A673 (cell line): ENCODE measurements around the gene DYNLT2B. TPM values are rescaled to one million over a fixed set of nuclear protein-coding genes. Genes with fewer than 3 reads are reported as not detected.

ENCODE experiments used
- BruUV-seq: library from RNA; stranded (reverse); fragments of 400-500 nt; replicated peaks from 2 replicates; lab custom pipeline; 2021; lab: Mats Ljungman, UMichigan
- CTCF ChIA-PET: fragments of 300-600 bp; sonication (Branson Sonifier 250); formaldehyde crosslinking; loops from one replicate; lab custom pipeline; 2022; ENCODE audit warnings: antibody characterized with exemption; lab: Charles Lee
- POLR2A ChIA-PET: fragments of 300-600 bp; sonication (Branson Sonifier 250); formaldehyde crosslinking; loops from one replicate; lab custom pipeline; 2022; ENCODE audit warnings: antibody characterized with exemption; ENCODE audit not compliant: low non-redundant PET; lab: Charles Lee
- DNase-seq: peaks from one replicate; pipeline ENCODE4 v3.0.0-alpha.2; 2015; ENCODE audit warnings: low spot score
- H3K27ac ChIP-seq: fragments of 200-600 bp; sonication (generic); 2 replicates; pipeline ENCODE4 v1.5.1; 2016; ENCODE audit warnings: mixed run types, low read depth, mild to moderate bottlenecking, mixed read lengths, antibody characterized with exemption, low read length; ENCODE audit not compliant: poor library complexity, severe bottlenecking
- H3K27me3 ChIP-seq: fragments of 200-600 bp; sonication (generic); replicated peaks from 2 replicates; pipeline ENCODE4 v1.6.1; 2017; ENCODE audit warnings: mixed run types, low read depth, mild to moderate bottlenecking, mixed read lengths, antibody characterized with exemption, low read length; ENCODE audit not compliant: insufficient read depth, poor library complexity
- H3K36me3 ChIP-seq: fragments of 200-600 bp; sonication (generic); 2 replicates; pipeline ENCODE4 v1.6.1; 2016; ENCODE audit warnings: mixed run types, mild to moderate bottlenecking, mixed read lengths, antibody characterized with exemption, low read length; ENCODE audit not compliant: insufficient read depth, poor library complexity, severe bottlenecking
- H3K4me1 ChIP-seq: fragments of 200-600 bp; sonication (generic); 2 replicates; pipeline ENCODE4 v1.6.1; 2017; ENCODE audit warnings: mixed run types, mild to moderate bottlenecking, mixed read lengths, antibody characterized with exemption, low read length; ENCODE audit not compliant: insufficient read depth, poor library complexity, severe bottlenecking
- H3K4me3 ChIP-seq: fragments of 200-600 bp; sonication (generic); 2 replicates; pipeline ENCODE4 v1.5.1; 2016; ENCODE audit warnings: low read depth, mixed run types, mild to moderate bottlenecking, mixed read lengths, low read length; ENCODE audit not compliant: poor library complexity, severe bottlenecking
- H3K9me3 ChIP-seq: fragments of 200-600 bp; sonication (generic); 2 replicates; pipeline ENCODE4 v1.6.1; 2016; ENCODE audit warnings: mixed run types, low read depth, mild to moderate bottlenecking, mixed read lengths, antibody characterized with exemption, low read length; ENCODE audit not compliant: poor library complexity, severe bottlenecking
- EZH2 ChIP-seq: fragments of 200-600 bp; sonication (generic); IDR thresholded peaks from 2 replicates; pipeline ENCODE4 v1.6.1; 2017; ENCODE audit warnings: borderline replicate concordance, low read depth, mild to moderate bottlenecking, mixed read lengths, antibody characterized with exemption, low read length; ENCODE audit not compliant: poor library complexity, severe bottlenecking
- intact Hi-C: fragments of 100-400 bp; cut with micrococcal nuclease; formaldehyde crosslinking; loops from one replicate; pipeline ENCODE4 v1.10.0; 2022; ENCODE audit not compliant: unreplicated experiment
- total RNA-seq: library from RNA; stranded (reverse); gene quantifications from 2 replicates; pipeline ENCODE4 v1.2.3, GENCODE V29; 2021
- TF ChIP-seq, protein P1 (sequence below): fragments of 300-800, 200-600 bp; sonication (generic); conservative IDR thresholded peaks from 2 replicates; pipeline ENCODE4 v1.5.1; 2017; ENCODE audit warnings: low read depth, mild to moderate bottlenecking, antibody characterized with exemption, low read length, moderate library complexity, mixed read lengths

DYNLT2B gene
- total RNA-seq, 1 experiment from 2014 or later = 24.6 TPM

DNA sequence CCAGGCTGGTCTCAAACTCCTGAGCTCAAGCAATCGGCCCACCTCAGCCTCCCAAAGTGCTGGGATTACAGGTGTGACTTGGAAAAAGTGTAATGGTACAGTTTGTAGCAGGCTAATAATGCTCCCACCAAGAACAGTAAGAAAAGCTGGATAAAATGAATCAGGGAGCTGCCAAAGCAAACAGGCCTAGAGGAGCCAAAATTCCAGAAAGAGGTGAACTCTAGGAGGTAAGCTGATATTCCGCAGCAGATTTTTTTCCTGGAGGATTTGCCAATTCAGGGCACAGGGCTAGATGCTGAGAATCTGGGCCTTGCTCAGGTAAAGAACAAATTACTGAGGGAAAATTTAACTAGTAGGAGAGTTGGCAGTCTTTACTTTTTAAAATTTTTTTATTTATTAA is 19.5 kb downstream of the DYNLT2B start:
- Histone ChIP-seq H3K4me3 (no peak overlapping the region), H3K27me3 (no peaks in the 10 kb centered on the region), H3K27ac (no peak overlapping the region), H3K4me1 (no peaks in the 10 kb centered on the region), H3K36me3 (peaks cover 3% of the 10 kb centered on the region), H3K9me3 (no peaks in the 10 kb centered on the region)
- no TSS peak for BruUV-seq
- ChIA-PET CTCF (interaction anchor here (0.6 kb wide), 1 partner anchor 43 kb away, joined by 3 read pairs; no protein-coding TSS in a partner anchor), POLR2A (no interaction called here)
- DNase-seq = no peak
- intact Hi-C loops = no loop called here
- no peak for TF ChIP-seq EZH2
- TF ChIP-seq, protein P1, sequence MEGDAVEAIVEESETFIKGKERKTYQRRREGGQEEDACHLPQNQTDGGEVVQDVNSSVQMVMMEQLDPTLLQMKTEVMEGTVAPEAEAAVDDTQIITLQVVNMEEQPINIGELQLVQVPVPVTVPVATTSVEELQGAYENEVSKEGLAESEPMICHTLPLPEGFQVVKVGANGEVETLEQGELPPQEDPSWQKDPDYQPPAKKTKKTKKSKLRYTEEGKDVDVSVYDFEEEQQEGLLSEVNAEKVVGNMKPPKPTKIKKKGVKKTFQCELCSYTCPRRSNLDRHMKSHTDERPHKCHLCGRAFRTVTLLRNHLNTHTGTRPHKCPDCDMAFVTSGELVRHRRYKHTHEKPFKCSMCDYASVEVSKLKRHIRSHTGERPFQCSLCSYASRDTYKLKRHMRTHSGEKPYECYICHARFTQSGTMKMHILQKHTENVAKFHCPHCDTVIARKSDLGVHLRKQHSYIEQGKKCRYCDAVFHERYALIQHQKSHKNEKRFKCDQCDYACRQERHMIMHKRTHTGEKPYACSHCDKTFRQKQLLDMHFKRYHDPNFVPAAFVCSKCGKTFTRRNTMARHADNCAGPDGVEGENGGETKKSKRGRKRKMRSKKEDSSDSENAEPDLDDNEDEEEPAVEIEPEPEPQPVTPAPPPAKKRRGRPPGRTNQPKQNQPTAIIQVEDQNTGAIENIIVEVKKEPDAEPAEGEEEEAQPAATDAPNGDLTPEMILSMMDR = no peak

DNA sequence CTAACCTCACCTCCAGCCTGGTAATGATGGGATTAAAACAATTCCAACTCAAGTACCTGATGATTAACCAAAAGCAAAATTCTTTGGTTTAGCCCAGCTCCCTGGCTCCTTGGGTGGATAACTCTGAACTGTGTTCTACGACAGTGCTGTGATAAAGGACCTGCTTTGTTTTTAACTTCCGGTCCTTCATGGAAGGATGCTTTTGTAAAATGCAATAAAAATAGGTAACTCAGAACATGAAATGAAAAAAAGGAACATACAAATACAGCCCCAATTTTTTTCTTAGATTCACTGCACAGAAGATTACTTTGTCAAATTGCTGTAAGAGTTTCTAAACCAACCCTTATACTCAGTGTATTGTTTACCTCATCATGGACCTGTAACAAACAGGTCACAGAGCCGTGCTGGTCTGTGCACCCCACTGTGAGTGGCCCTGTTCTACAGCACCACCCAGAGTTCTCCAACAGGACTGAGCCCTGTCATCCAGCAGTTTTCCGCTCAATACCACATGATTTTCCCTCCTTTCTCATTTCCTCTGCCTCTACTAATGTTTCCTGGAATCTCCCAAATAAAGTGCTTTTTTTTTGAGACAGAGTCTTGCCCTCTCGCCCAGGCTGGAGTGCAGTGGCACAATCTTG is 25.6 kb downstream of the DYNLT2B start:
- H3K27ac ChIP-seq = no peak overlapping the region
- no peaks in the 10 kb centered on the region for H3K36me3 ChIP-seq
- no TSS peak for BruUV-seq
- TF ChIP-seq EZH2 = no peak
- TF ChIP-seq, protein P1 = no peak
- H3K4me1 ChIP-seq = no peaks in the 10 kb centered on the region
- no peaks in the 10 kb centered on the region for H3K27me3 ChIP-seq
- H3K4me3 ChIP-seq = no peak overlapping the region
- intact Hi-C loops = no loop called here
- POLR2A ChIA-PET = no interaction called here
- CTCF ChIA-PET = no interaction called here
- no peaks in the 10 kb centered on the region for H3K9me3 ChIP-seq
- DNase-seq = no peak

DNA sequence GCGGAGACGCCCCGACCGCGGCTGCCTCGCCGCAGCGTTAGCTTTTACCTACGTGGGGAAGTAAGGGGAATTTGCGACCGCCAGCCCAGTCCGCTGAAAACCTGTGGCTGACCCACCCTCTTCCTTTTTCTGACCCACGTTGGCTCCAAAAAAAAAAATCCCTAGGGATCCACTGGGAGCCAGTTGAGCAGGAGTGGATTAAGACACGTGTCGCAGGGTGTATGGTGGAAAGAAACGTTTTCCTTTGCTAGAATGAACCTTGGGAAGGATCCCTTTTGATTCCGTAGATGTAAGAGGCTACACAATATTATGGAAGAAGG is 29.9 kb downstream of the DYNLT2B start:
- Histone ChIP-seq H3K27me3 (no peaks in the 10 kb centered on the region), H3K36me3 (no peaks in the 10 kb centered on the region), H3K27ac (peak overlapping the region; percentile 92), H3K4me1 (no peaks in the 10 kb centered on the region), H3K9me3 (no peaks in the 10 kb centered on the region), H3K4me3 (peak overlapping the region; percentile 89)
- no TSS peak for BruUV-seq
- ChIA-PET POLR2A (no interaction called here), CTCF (no interaction called here)
- no peak for TF ChIP-seq EZH2
- TF ChIP-seq, protein P1 = no peak
- intact Hi-C loops = no loop called here
- DNase-seq = peak; percentile 71
